Measurements from ENCODE around the gene SCAF4.

Gene SCAF4

GRCh38 chr21:31760931-31761330, 29.0 kb upstream of the SCAF4 start:
- Histone ChIP-seq H3K27me3 (ENCODE audit: insufficient read depth, low read length) (peaks cover 17% of the 10 kb centered on the region; the same call in 1 of the 2 replicates), H3K4me1 (ENCODE audit: control insufficient read depth, insufficient read depth, low read length, unreplicated experiment) (no peaks in the 10 kb centered on the region), H3K36me3 (ENCODE audit: insufficient read depth, low read length) (no peaks in the 10 kb centered on the region), H3K4me3 (ENCODE audit: low read depth, low read length) (no peak overlapping the region), H2AFZ (ENCODE audit: low read length, unreplicated experiment) (no peak overlapping the region), H3K79me2 (ENCODE audit: control insufficient read depth, insufficient read depth, low read length, unreplicated experiment) (no peaks in the 10 kb centered on the region), H3K27ac (ENCODE audit: low read depth, low read length) (no peak overlapping the region)

GRCh38 chr21:31756787-31757186, 24.9 kb upstream of the SCAF4 start:
- no peak overlapping the region for H3K27ac ChIP-seq (ENCODE audit: low read depth, low read length)
- H3K79me2 ChIP-seq (ENCODE audit: control insufficient read depth, insufficient read depth, low read length, unreplicated experiment): no peaks in the 10 kb centered on the region
- peaks cover 11% of the 10 kb centered on the region; the same call in 1 of the 2 replicates for H3K27me3 ChIP-seq (ENCODE audit: insufficient read depth, low read length)
- H3K36me3 ChIP-seq (ENCODE audit: insufficient read depth, low read length): no peaks in the 10 kb centered on the region
- no peak overlapping the region for H2AFZ ChIP-seq (ENCODE audit: low read length, unreplicated experiment)
- peaks cover 8% of the 10 kb centered on the region for H3K4me1 ChIP-seq (ENCODE audit: control insufficient read depth, insufficient read depth, low read length, unreplicated experiment)
- H3K4me3 ChIP-seq (ENCODE audit: low read depth, low read length): no peak overlapping the region

- Histone ChIP-seq H3K4me3 (ENCODE audit: low read depth, low read length) (no peak overlapping the region), H2AFZ (ENCODE audit: low read length, unreplicated experiment) (no peak overlapping the region), H3K79me2 (ENCODE audit: control insufficient read depth, insufficient read depth, low read length, unreplicated experiment) (no peaks in the 10 kb centered on the region), H3K4me1 (ENCODE audit: control insufficient read depth, insufficient read depth, low read length, unreplicated experiment) (peaks cover 13% of the 10 kb centered on the region), H3K36me3 (ENCODE audit: insufficient read depth, low read length) (no peaks in the 10 kb centered on the region), H3K27ac (ENCODE audit: low read depth, low read length) (no peak overlapping the region), H3K27me3 (ENCODE audit: insufficient read depth, low read length) (no peaks in the 10 kb centered on the region)
These were observed 23.1 kb upstream of the SCAF4 start for GRCh38 chr21:31755027-31755426.

GRCh38 chr21:31754708-31754960, 22.7 kb upstream of the SCAF4 start:
- Histone ChIP-seq H3K4me3 (ENCODE audit: low read depth, low read length) (no peak overlapping the region), H3K36me3 (ENCODE audit: insufficient read depth, low read length) (no peaks in the 10 kb centered on the region), H3K4me1 (ENCODE audit: control insufficient read depth, insufficient read depth, low read length, unreplicated experiment) (peaks cover 13% of the 10 kb centered on the region), H3K79me2 (ENCODE audit: control insufficient read depth, insufficient read depth, low read length, unreplicated experiment) (no peaks in the 10 kb centered on the region), H3K27ac (ENCODE audit: low read depth, low read length) (no peak overlapping the region), H2AFZ (ENCODE audit: low read length, unreplicated experiment) (no peak overlapping the region), H3K27me3 (ENCODE audit: insufficient read depth, low read length) (no peaks in the 10 kb centered on the region)

- Histone ChIP-seq H3K36me3 (ENCODE audit: insufficient read depth, low read length) (no peaks in the 10 kb centered on the region), H2AFZ (ENCODE audit: low read length, unreplicated experiment) (no peak overlapping the region), H3K79me2 (ENCODE audit: control insufficient read depth, insufficient read depth, low read length, unreplicated experiment) (no peaks in the 10 kb centered on the region), H3K27ac (ENCODE audit: low read depth, low read length) (no peak overlapping the region), H3K27me3 (ENCODE audit: insufficient read depth, low read length) (no peaks in the 10 kb centered on the region), H3K4me1 (ENCODE audit: control insufficient read depth, insufficient read depth, low read length, unreplicated experiment) (peaks cover 13% of the 10 kb centered on the region), H3K4me3 (ENCODE audit: low read depth, low read length) (no peak overlapping the region)
These were observed 22.2 kb upstream of the SCAF4 start for GRCh38 chr21:31753949-31754707.

- H3K27me3 ChIP-seq (ENCODE audit: insufficient read depth, low read length): no peaks in the 10 kb centered on the region
- H3K4me1 ChIP-seq (ENCODE audit: control insufficient read depth, insufficient read depth, low read length, unreplicated experiment): peaks cover 13% of the 10 kb centered on the region
- no peak overlapping the region for H3K27ac ChIP-seq (ENCODE audit: low read depth, low read length)
- H3K79me2 ChIP-seq (ENCODE audit: control insufficient read depth, insufficient read depth, low read length, unreplicated experiment): no peaks in the 10 kb centered on the region
- H3K4me3 ChIP-seq (ENCODE audit: low read depth, low read length): no peak overlapping the region
- no peaks in the 10 kb centered on the region for H3K36me3 ChIP-seq (ENCODE audit: insufficient read depth, low read length)
- no peak overlapping the region for H2AFZ ChIP-seq (ENCODE audit: low read length, unreplicated experiment)
These were observed 21.0 kb upstream of the SCAF4 start for GRCh38 chr21:31752967-31753366.

- no peak overlapping the region for H2AFZ ChIP-seq (ENCODE audit: low read length, unreplicated experiment)
- H3K79me2 ChIP-seq (ENCODE audit: control insufficient read depth, insufficient read depth, low read length, unreplicated experiment): no peaks in the 10 kb centered on the region
- H3K4me1 ChIP-seq (ENCODE audit: control insufficient read depth, insufficient read depth, low read length, unreplicated experiment): peaks cover 13% of the 10 kb centered on the region
- H3K27ac ChIP-seq (ENCODE audit: low read depth, low read length): no peak overlapping the region
- no peaks in the 10 kb centered on the region for H3K27me3 ChIP-seq (ENCODE audit: insufficient read depth, low read length)
- H3K4me3 ChIP-seq (ENCODE audit: low read depth, low read length): no peak overlapping the region
- no peaks in the 10 kb centered on the region for H3K36me3 ChIP-seq (ENCODE audit: insufficient read depth, low read length)
These were observed 20.4 kb upstream of the SCAF4 start for GRCh38 chr21:31752352-31752751.

GRCh38 chr21:31750843-31751242, 18.9 kb upstream of the SCAF4 start:
- Histone ChIP-seq H3K36me3 (ENCODE audit: insufficient read depth, low read length) (no peaks in the 10 kb centered on the region), H3K4me1 (ENCODE audit: control insufficient read depth, insufficient read depth, low read length, unreplicated experiment) (peaks cover 13% of the 10 kb centered on the region), H2AFZ (ENCODE audit: low read length, unreplicated experiment) (no peak overlapping the region), H3K27me3 (ENCODE audit: insufficient read depth, low read length) (no peaks in the 10 kb centered on the region), H3K79me2 (ENCODE audit: control insufficient read depth, insufficient read depth, low read length, unreplicated experiment) (no peaks in the 10 kb centered on the region), H3K4me3 (ENCODE audit: low read depth, low read length) (no peak overlapping the region), H3K27ac (ENCODE audit: low read depth, low read length) (no peak overlapping the region)

GRCh38 chr21:31744182-31744800, 12.4 kb upstream of the SCAF4 start:
- Histone ChIP-seq H2AFZ (ENCODE audit: low read length, unreplicated experiment) (no peak overlapping the region), H3K36me3 (ENCODE audit: insufficient read depth, low read length) (no peaks in the 10 kb centered on the region)

GRCh38 chr21:31743712-31744111, 11.8 kb upstream of the SCAF4 start:
- no peaks in the 10 kb centered on the region for H3K79me2 ChIP-seq (ENCODE audit: control insufficient read depth, insufficient read depth, low read length, unreplicated experiment)
- no peaks in the 10 kb centered on the region for H3K27me3 ChIP-seq (ENCODE audit: insufficient read depth, low read length)
- H2AFZ ChIP-seq (ENCODE audit: low read length, unreplicated experiment): no peak overlapping the region
- no peaks in the 10 kb centered on the region for H3K36me3 ChIP-seq (ENCODE audit: insufficient read depth, low read length)
- no peak overlapping the region for H3K4me3 ChIP-seq (ENCODE audit: low read depth, low read length)
- H3K4me1 ChIP-seq (ENCODE audit: control insufficient read depth, insufficient read depth, low read length, unreplicated experiment): no peaks in the 10 kb centered on the region
- no peak overlapping the region for H3K27ac ChIP-seq (ENCODE audit: low read depth, low read length)

More at GRCh38 chr21:31744182-31744800, 12.4 kb upstream of the SCAF4 start:
- Histone ChIP-seq H3K27me3 (ENCODE audit: insufficient read depth, low read length) (no peaks in the 10 kb centered on the region), H3K79me2 (ENCODE audit: control insufficient read depth, insufficient read depth, low read length, unreplicated experiment) (no peaks in the 10 kb centered on the region), H3K27ac (ENCODE audit: low read depth, low read length) (no peak overlapping the region), H3K4me1 (ENCODE audit: control insufficient read depth, insufficient read depth, low read length, unreplicated experiment) (no peaks in the 10 kb centered on the region), H3K4me3 (ENCODE audit: low read depth, low read length) (no peak overlapping the region)

GRCh38 chr21:31741116-31741515, 9.2 kb upstream of the SCAF4 start:
- no peaks in the 10 kb centered on the region for H3K79me2 ChIP-seq (ENCODE audit: control insufficient read depth, insufficient read depth, low read length, unreplicated experiment)

More at GRCh38 chr21:31741116-31741515, 9.2 kb upstream of the SCAF4 start:
- Histone ChIP-seq H3K36me3 (ENCODE audit: insufficient read depth, low read length) (no peaks in the 10 kb centered on the region), H3K27me3 (ENCODE audit: insufficient read depth, low read length) (no peaks in the 10 kb centered on the region), H3K27ac (ENCODE audit: low read depth, low read length) (no peak overlapping the region), H3K4me1 (ENCODE audit: control insufficient read depth, insufficient read depth, low read length, unreplicated experiment) (peaks cover 8% of the 10 kb centered on the region), H2AFZ (ENCODE audit: low read length, unreplicated experiment) (no peak overlapping the region), H3K4me3 (ENCODE audit: low read depth, low read length) (no peak overlapping the region)
